ENCODE results near the gene PRR20G.

The PRR20G gene

GRCh38 chr3:127288921-127289705 is 1.3 kb upstream of the PRR20G start:
- H3K27ac Mint-ChIP-seq: no peak overlapping the region
- H3K4me1 Mint-ChIP-seq: no peaks in the 10 kb centered on the region
- H3K4me3 Mint-ChIP-seq: no peak overlapping the region
- peaks cover 10% of the 10 kb centered on the region for H3K27me3 Mint-ChIP-seq (ENCODE audit: low read depth)
- peaks cover 9% of the 10 kb centered on the region for H3K9me3 Mint-ChIP-seq
- H3K36me3 Mint-ChIP-seq (ENCODE audit: low read depth): no peaks in the 10 kb centered on the region
- no peak for TF ChIP-seq CTCF (IDR thresholded peaks at IDR 0.05; ENCODE audit: unreplicated experiment in 3 of 3)

GRCh38 chr3:127288343-127288742 is 497 bp upstream of the PRR20G start:
- no peak for TF ChIP-seq CTCF (IDR thresholded peaks at IDR 0.05; ENCODE audit: unreplicated experiment in 3 of 3)
- H3K36me3 Mint-ChIP-seq (ENCODE audit: low read depth): no peaks in the 10 kb centered on the region
- no peak overlapping the region for H3K27ac Mint-ChIP-seq

GRCh38 chr3:127286571-127287140 is 1.2 kb downstream of the PRR20G start:
- no peaks in the 10 kb centered on the region for H3K36me3 Mint-ChIP-seq (ENCODE audit: low read depth)
- H3K27me3 Mint-ChIP-seq (ENCODE audit: low read depth): peaks cover 11% of the 10 kb centered on the region
- no peak for TF ChIP-seq CTCF (IDR thresholded peaks at IDR 0.05; ENCODE audit: unreplicated experiment in 3 of 3)
- H3K27ac Mint-ChIP-seq: no peak overlapping the region
- no peaks in the 10 kb centered on the region for H3K4me1 Mint-ChIP-seq
- peaks cover 5% of the 10 kb centered on the region for H3K9me3 Mint-ChIP-seq
- no peak overlapping the region for H3K4me3 Mint-ChIP-seq

More at GRCh38 chr3:127288343-127288742, 497 bp upstream of the PRR20G start:
- H3K4me1 Mint-ChIP-seq: no peaks in the 10 kb centered on the region
- peaks cover 10% of the 10 kb centered on the region for H3K27me3 Mint-ChIP-seq (ENCODE audit: low read depth)
- H3K4me3 Mint-ChIP-seq: no peak overlapping the region
- peaks cover 9% of the 10 kb centered on the region for H3K9me3 Mint-ChIP-seq

GRCh38 chr3:127284258-127284657 is 3.6 kb downstream of the PRR20G start:
- Mint-ChIP-seq H3K4me1 (no peaks in the 10 kb centered on the region), H3K36me3 (ENCODE audit: low read depth) (no peaks in the 10 kb centered on the region), H3K9me3 (peaks cover 3% of the 10 kb centered on the region), H3K27ac (no peak overlapping the region), H3K4me3 (no peak overlapping the region), H3K27me3 (ENCODE audit: low read depth) (peaks cover 15% of the 10 kb centered on the region)
- no peak for TF ChIP-seq CTCF (IDR thresholded peaks at IDR 0.05; ENCODE audit: unreplicated experiment in 3 of 3)

GRCh38 chr3:127277561-127277960 is 10.3 kb downstream of the PRR20G start:
- Mint-ChIP-seq H3K4me3 (no peak overlapping the region), H3K36me3 (ENCODE audit: low read depth) (no peaks in the 10 kb centered on the region), H3K9me3 (peaks cover 8% of the 10 kb centered on the region), H3K4me1 (no peaks in the 10 kb centered on the region), H3K27ac (no peak overlapping the region), H3K27me3 (ENCODE audit: low read depth) (peaks cover 36% of the 10 kb centered on the region)
- TF ChIP-seq CTCF (IDR thresholded peaks at IDR 0.05; ENCODE audit: unreplicated experiment in 3 of 3): no peak

GRCh38 chr3:127276995-127277394 is 10.9 kb downstream of the PRR20G start:
- TF ChIP-seq CTCF (IDR thresholded peaks at IDR 0.05; ENCODE audit: unreplicated experiment in 3 of 3): no peak
- H3K36me3 Mint-ChIP-seq (ENCODE audit: low read depth): no peaks in the 10 kb centered on the region
- H3K4me1 Mint-ChIP-seq: no peaks in the 10 kb centered on the region
- peaks cover 8% of the 10 kb centered on the region for H3K9me3 Mint-ChIP-seq
- peaks cover 33% of the 10 kb centered on the region for H3K27me3 Mint-ChIP-seq (ENCODE audit: low read depth)
- no peak overlapping the region for H3K27ac Mint-ChIP-seq
- H3K4me3 Mint-ChIP-seq: no peak overlapping the region

All from nephron (organoid).